H9 (cell line): ENCODE data around the gene OPRL1. TPM values are rescaled to one million over a fixed set of nuclear protein-coding genes. Genes with fewer than 3 reads are reported as not detected.

Experiments
- DNase-seq: peaks from one replicate; pipeline ENCODE4 v3.0.0-alpha.2; 2017
- H2AFZ ChIP-seq: one replicate; pipeline ENCODE4 v1.6.1; 2013; ENCODE audit warnings: mild to moderate bottlenecking, low read length, control low read depth, moderate library complexity
- H2AK5ac ChIP-seq: 2 replicates; pipeline ENCODE4 v1.6.1; 2013; ENCODE audit warnings: low read length, control low read depth, mixed read lengths; ENCODE audit not compliant: insufficient read length
- H2BK120ac ChIP-seq: one replicate; pipeline ENCODE4 v1.6.1; 2013; ENCODE audit warnings: low read depth, mild to moderate bottlenecking, low read length, control low read depth, inconsistent platforms; ENCODE audit not compliant: poor library complexity, severe bottlenecking
- H2BK12ac ChIP-seq: 2 replicates; pipeline ENCODE4 v1.6.1; 2013; ENCODE audit warnings: low read length, control low read depth, mixed read lengths, low read depth; ENCODE audit not compliant: insufficient read length
- H2BK15ac ChIP-seq: 2 replicates; pipeline ENCODE4 v1.6.1; 2013; ENCODE audit warnings: low read depth, low read length, control low read depth
- H2BK20ac ChIP-seq: one replicate; pipeline ENCODE4 v1.6.1; 2013; ENCODE audit warnings: low read depth, mild to moderate bottlenecking, low read length, control low read depth, inconsistent platforms; ENCODE audit not compliant: poor library complexity, severe bottlenecking
- H2BK5ac ChIP-seq: 2 replicates; pipeline ENCODE4 v1.6.1; 2013; ENCODE audit warnings: low read length, control low read depth, mixed read lengths; ENCODE audit not compliant: insufficient read length
- H3K14ac ChIP-seq: 2 replicates; pipeline ENCODE4 v1.6.1; 2013; ENCODE audit warnings: low read length, control low read depth; ENCODE audit not compliant: insufficient read depth
- H3K18ac ChIP-seq: 2 replicates; pipeline ENCODE4 v1.6.1; 2013; ENCODE audit warnings: low read depth, mild to moderate bottlenecking, mixed read lengths, low read length, control low read depth; ENCODE audit not compliant: insufficient read length
- H3K23ac ChIP-seq: 2 replicates; pipeline ENCODE4 v1.6.1; 2013; ENCODE audit warnings: low read length, control low read depth, mixed read lengths, low read depth; ENCODE audit not compliant: insufficient read length
- H3K23me2 ChIP-seq: 2 replicates; pipeline ENCODE4 v1.6.1; 2013; ENCODE audit warnings: low read depth, mild to moderate bottlenecking, mixed read lengths, low read length, control low read depth; ENCODE audit not compliant: insufficient read length, poor library complexity, severe bottlenecking
- H3K27ac ChIP-seq: 2 replicates; pipeline ENCODE4 v1.5.1; 2013; ENCODE audit warnings: low read length, control low read depth, mixed read lengths, low read depth; ENCODE audit not compliant: insufficient read length
- H3K27me3 ChIP-seq: 2 replicates; pipeline ENCODE4 v1.6.1; 2013; ENCODE audit warnings: low read length, control low read depth, inconsistent platforms; ENCODE audit not compliant: insufficient read depth
- H3K4ac ChIP-seq: 2 replicates; pipeline ENCODE4 v1.6.1; 2013; ENCODE audit warnings: low read depth, mild to moderate bottlenecking, control low read depth, inconsistent platforms, low read length, moderate library complexity
- H3K4me1 ChIP-seq: 2 replicates; pipeline ENCODE4 v1.6.1; 2013; ENCODE audit warnings: low read length, control low read depth, inconsistent platforms; ENCODE audit not compliant: insufficient read depth
- H3K4me2 ChIP-seq: 2 replicates; pipeline ENCODE4 v1.6.1; 2013; ENCODE audit warnings: low read length, control low read depth, mixed read lengths; ENCODE audit not compliant: insufficient read length, insufficient read depth
- H3K56ac ChIP-seq: 2 replicates; pipeline ENCODE4 v1.6.1; 2013; ENCODE audit warnings: low read depth, mild to moderate bottlenecking, mixed read lengths, low read length, control low read depth; ENCODE audit not compliant: insufficient read length
- H3K79me1 ChIP-seq: 2 replicates; pipeline ENCODE4 v1.6.1; 2013; ENCODE audit warnings: low read depth, mild to moderate bottlenecking, moderate library complexity, low read length, control low read depth, inconsistent platforms; ENCODE audit not compliant: insufficient read depth, poor library complexity, severe bottlenecking
- H3K79me2 ChIP-seq: 2 replicates; pipeline ENCODE4 v1.6.1; 2013; ENCODE audit warnings: low read length, control low read depth, inconsistent platforms; ENCODE audit not compliant: insufficient read depth
- H3K9ac ChIP-seq: 2 replicates; pipeline ENCODE4 v1.6.1; 2013; ENCODE audit warnings: low read length, control low read depth, mixed read lengths; ENCODE audit not compliant: insufficient read length; ENCODE audit errors: extremely low read depth
- H3K9me3 ChIP-seq: one replicate; pipeline ENCODE4 v1.6.1; 2013; ENCODE audit warnings: low read depth, low read length, inconsistent platforms; ENCODE audit not compliant: control insufficient read depth
- H3T11ph ChIP-seq: one replicate; pipeline ENCODE4 v1.6.1; 2013; ENCODE audit warnings: mild to moderate bottlenecking, low read length, control low read depth, inconsistent platforms
- H4K20me1 ChIP-seq: one replicate; pipeline ENCODE4 v1.6.1; 2013; ENCODE audit not compliant: control insufficient read depth, insufficient read length, insufficient read depth
- H4K5ac ChIP-seq: 2 replicates; pipeline ENCODE4 v1.6.1; 2013; ENCODE audit warnings: low read depth, mild to moderate bottlenecking, mixed read lengths, low read length, control low read depth; ENCODE audit not compliant: insufficient read length
- H4K8ac ChIP-seq: replicated peaks from 2 replicates; pipeline ENCODE4 v1.6.1; 2013; ENCODE audit warnings: low read length, control low read depth, mixed read lengths, low read depth; ENCODE audit not compliant: insufficient read length
- H4K91ac ChIP-seq: 2 replicates; pipeline ENCODE4 v1.6.1; 2013; ENCODE audit warnings: low read depth, mild to moderate bottlenecking, moderate library complexity, mixed read lengths, low read length, control low read depth; ENCODE audit not compliant: insufficient read length
- H3K27ac Mint-ChIP-seq, 3 experiments: 2 replicates in 2 of 3; 3 replicates in 1 of 3; pipeline ENCODE4 v1.8.0; 2020 to 2021; ENCODE audit warnings: mixed read lengths in 3 of 3, mild to moderate bottlenecking in 1 of 3, moderate library complexity in 1 of 3
- H3K27me3 Mint-ChIP-seq: 2 replicates; pipeline ENCODE4 v1.8.0; 2021; ENCODE audit warnings: low read depth, mild to moderate bottlenecking, moderate library complexity, mixed read lengths
- H3K36me3 Mint-ChIP-seq, 3 experiments: 2 replicates in 2 of 3; 3 replicates in 1 of 3; pipeline ENCODE4 v1.8.0; 2020 to 2021; ENCODE audit warnings: low read depth in 3 of 3, mixed read lengths in 3 of 3; ENCODE audit not compliant: insufficient read depth in 1 of 3
- H3K4me1 Mint-ChIP-seq, 2 experiments: 2 replicates each; pipeline ENCODE4 v1.8.0; 2020; ENCODE audit warnings: mixed read lengths in 2 of 2
- H3K4me3 Mint-ChIP-seq, 2 experiments: 2 replicates in 1 of 2; 3 replicates in 1 of 2; pipeline ENCODE4 v1.8.0; 2020 to 2021; ENCODE audit warnings: mild to moderate bottlenecking in 2 of 2, mixed read lengths in 2 of 2, moderate library complexity in 1 of 2
- H3K9me3 Mint-ChIP-seq, 2 experiments: 2 replicates in 1 of 2; 3 replicates in 1 of 2; pipeline ENCODE4 v1.8.0; 2020; ENCODE audit warnings: mild to moderate bottlenecking in 2 of 2, mixed read lengths in 2 of 2, moderate library complexity in 1 of 2
- CTCF ChIP-seq: fragments of 200-600 bp; sonication (generic); conservative IDR thresholded peaks from 3 replicates; pipeline ENCODE4 v1.8.0; 2021; ENCODE audit warnings: antibody characterized with exemption, mild to moderate bottlenecking
- WGBS: extraction: QIAGEN DNeasy Blood & Tissue Kit; methylation state at CpG from one replicate; pipeline ENCODE4 v1.1.7; 2013; ENCODE audit warnings: missing lambda C conversion rate, low lambda C conversion rate, mixed read lengths; ENCODE audit not compliant: insufficient read length; ENCODE audit errors: extremely low coverage; 5-methylcytosine and 5-hydroxymethylcytosine counted together
- total RNA-seq: library from RNA; stranded (reverse); gene quantifications from 2 replicates; pipeline ENCODE4 v1.2.1, GENCODE V29; 2021

The OPRL1 gene
- total RNA-seq, 1 experiment from 2014 or later = 0.90 TPM

DNA sequence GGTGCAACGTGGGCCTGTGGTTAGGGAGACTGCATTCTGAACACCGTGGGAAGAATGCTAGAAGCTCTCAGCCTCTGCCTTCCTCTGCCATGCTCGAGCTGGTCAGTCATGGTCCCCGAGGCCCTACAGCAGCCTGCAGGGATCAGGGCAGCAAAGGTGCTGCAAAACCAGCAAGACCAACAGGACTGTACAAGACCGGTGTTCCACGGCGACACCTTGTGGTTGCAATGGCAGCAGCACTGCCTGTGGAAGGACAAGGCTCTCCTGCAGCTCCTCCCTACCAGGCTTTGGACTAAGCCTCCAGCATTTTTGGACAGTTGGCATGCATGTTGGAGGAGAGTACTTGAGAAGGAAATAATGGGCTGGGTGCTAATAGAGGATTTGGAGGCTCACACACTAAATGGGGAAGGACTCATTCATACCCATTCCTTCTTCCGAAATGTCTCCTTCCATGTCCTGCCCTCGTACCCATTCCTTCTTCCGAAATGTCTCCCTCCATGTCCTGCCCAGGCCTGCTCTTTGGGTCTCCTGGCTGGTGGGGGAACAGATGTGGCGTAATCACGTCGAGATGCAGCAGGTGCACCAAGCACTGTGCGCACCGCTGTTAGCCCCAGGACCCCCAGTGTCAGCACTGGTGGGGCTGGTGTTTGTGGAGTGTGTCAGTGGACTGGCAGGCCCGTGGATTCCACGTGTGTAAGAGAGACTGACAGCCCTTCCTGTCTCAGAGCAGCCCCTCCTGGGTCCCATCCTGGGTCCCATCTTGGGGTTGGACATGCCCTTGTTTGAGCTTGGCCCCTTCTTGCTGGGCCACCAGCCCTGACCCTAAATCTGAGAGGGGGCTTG is 65.8 kb downstream of the OPRL1 start:
- no peaks in the 10 kb centered on the region for H3K79me2 ChIP-seq
- H4K8ac ChIP-seq = no peak overlapping the region
- no peak overlapping the region for H3T11ph ChIP-seq
- H3K9me3 ChIP-seq = peaks cover 9% of the 10 kb centered on the region
- no peak overlapping the region for H3K23ac ChIP-seq
- H2BK120ac ChIP-seq = no peak overlapping the region
- peaks cover 15 to 26% of the 10 kb centered on the region in 2 experiments for H3K4me1 Mint-ChIP-seq
- H3K56ac ChIP-seq = no peak overlapping the region
- H2BK15ac ChIP-seq = no peak overlapping the region
- H2AFZ ChIP-seq = no peak overlapping the region
- H3K79me1 ChIP-seq = no peaks in the 10 kb centered on the region
- H3K27me3 Mint-ChIP-seq = peaks cover 12% of the 10 kb centered on the region
- no peak overlapping the region for H3K18ac ChIP-seq
- no peak overlapping the region for H2BK5ac ChIP-seq
- no peaks in the 10 kb centered on the region for H4K20me1 ChIP-seq
- no peak overlapping the region for H2AK5ac ChIP-seq
- H3K4me1 ChIP-seq = no peaks in the 10 kb centered on the region
- no peak overlapping the region for H3K4me2 ChIP-seq
- H3K14ac ChIP-seq = no peak overlapping the region
- H3K36me3 Mint-ChIP-seq = peaks cover 12 to 18% (median 12%) of the 10 kb centered on the region in 3 experiments
- no peaks in the 10 kb centered on the region for H3K23me2 ChIP-seq
- no peak for DNase-seq
- no peak overlapping the region for H2BK12ac ChIP-seq
- WGBS = no CpG with 5 or more reads among the region's 17 CpGs
- peak overlapping the region in 1 of 3 experiments; percentile 46; a peak in 2 of 7 replicates for H3K27ac Mint-ChIP-seq
- H4K5ac ChIP-seq = no peak overlapping the region
- H3K9me3 Mint-ChIP-seq = peaks cover 21 to 23% of the 10 kb centered on the region in 2 experiments
- no peak overlapping the region for H4K91ac ChIP-seq
- H3K27me3 ChIP-seq = no peaks in the 10 kb centered on the region
- no peak overlapping the region for H3K4ac ChIP-seq
- H2BK20ac ChIP-seq = no peak overlapping the region
- no peak overlapping the region for H3K27ac ChIP-seq
- peak; percentile 61 for TF ChIP-seq CTCF
- H3K9ac ChIP-seq = no peak overlapping the region
- H3K4me3 Mint-ChIP-seq = no peak overlapping the region
